NAMALWA (cell line): ENCODE measurements around the gene P2RX6.
"Not testable (repeated sequence)": the region's sequence is repeated elsewhere in the genome, so short reads cannot be mapped to it uniquely, and the experiment has no call there.

Source experiments
- DNase-seq: peaks from one replicate; pipeline ENCODE4 v3.0.0-alpha.2; 2015; ENCODE audit warnings: low spot score

P2RX6 gene

GRCh38 chr22:21052715-21053459 is 37.9 kb downstream of the P2RX6 start:
- no peak for DNase-seq

DNA sequence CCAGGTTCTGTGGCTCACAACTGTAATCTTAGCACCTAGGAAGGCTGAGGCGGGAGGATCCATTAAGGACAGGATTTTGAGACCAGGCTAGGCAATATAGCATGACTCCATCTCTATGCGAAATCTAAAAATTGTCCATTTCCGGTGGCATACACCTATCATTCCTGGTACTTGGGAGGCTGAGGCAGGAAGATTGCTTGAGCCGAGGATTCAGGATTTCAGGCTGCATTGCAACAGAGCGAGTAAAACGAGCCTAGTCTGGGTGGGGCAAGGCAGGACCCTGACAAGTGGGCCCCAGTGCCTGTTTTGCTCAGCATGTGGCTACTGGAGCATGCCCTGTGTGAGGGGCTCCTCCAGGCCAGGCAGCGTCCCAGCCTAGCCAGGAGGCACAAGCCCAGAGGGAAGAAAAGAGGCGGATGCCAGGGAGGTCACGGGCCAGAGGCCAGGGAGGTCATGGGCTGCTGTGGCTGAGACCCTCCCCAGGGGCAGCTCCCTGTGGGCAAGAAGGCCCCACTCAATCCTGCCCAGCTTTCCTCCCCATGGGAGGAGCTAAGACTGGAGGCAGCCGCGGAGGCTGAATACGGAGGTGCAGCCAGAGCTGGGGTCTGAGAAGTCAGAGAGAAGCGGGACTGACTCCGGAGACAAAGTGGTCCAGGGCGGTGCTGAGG is 39.2 kb downstream of the P2RX6 start:
- no peak for DNase-seq

GRCh38 chr22:21054714-21055563 is 40.0 kb downstream of the P2RX6 start:
- no peak for DNase-seq

- DNase-seq, result no peak
Measured at GRCh38 chr22:21055564-21055834, 40.5 kb downstream of the P2RX6 start.

DNA sequence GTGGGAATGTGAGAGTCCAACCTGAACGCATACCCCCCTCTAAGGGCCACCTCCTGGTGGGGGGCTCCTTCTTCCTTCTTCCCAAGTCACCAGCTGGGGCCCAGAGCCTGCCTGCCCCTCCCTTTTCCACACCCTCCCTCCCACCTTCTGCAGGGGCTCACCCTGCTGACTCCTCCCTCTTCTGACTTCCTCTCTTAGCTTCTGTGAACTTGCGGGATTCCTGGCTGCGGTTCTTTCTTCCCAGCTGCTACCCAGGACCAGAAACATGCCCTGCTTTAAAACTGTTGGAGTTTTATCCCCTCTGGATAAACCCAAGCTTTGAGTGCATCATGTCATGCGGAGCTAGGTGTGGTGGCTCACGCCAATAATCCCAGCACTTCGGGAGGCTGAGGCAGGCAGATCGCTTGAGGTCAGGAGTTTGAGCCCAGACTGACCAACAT is 40.9 kb downstream of the P2RX6 start:
- DNase-seq, result no peak

GRCh38 chr22:21060363-21060762 is 45.4 kb downstream of the P2RX6 start:
- DNase-seq, result not testable (repeated sequence)

- DNase-seq, result not testable (repeated sequence)
Measured at GRCh38 chr22:21061660-21062321, 46.8 kb downstream of the P2RX6 start.

DNA sequence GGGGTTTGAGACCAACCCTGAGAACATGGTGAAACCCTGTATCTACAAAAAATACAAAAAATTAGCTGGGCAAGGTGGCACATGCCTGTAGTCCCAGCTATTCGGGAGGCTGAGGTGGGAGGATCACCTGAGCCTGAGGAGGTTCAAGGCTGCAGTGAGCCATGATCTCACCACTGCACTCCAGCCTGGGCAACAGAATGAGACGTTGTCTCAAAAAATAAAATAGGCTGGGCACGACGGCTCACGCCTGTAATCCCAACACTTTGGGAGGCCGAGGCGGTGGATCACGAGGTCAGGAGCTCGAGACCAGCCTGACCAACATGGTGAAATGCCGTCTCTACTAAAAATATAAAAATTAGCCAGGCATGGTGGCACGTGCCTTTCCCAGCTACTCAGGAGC is 49.5 kb downstream of the P2RX6 start:
- not testable (repeated sequence) for DNase-seq

- DNase-seq, result no peak
Measured at GRCh38 chr22:21064917-21065864, 50.2 kb downstream of the P2RX6 start.

DNA sequence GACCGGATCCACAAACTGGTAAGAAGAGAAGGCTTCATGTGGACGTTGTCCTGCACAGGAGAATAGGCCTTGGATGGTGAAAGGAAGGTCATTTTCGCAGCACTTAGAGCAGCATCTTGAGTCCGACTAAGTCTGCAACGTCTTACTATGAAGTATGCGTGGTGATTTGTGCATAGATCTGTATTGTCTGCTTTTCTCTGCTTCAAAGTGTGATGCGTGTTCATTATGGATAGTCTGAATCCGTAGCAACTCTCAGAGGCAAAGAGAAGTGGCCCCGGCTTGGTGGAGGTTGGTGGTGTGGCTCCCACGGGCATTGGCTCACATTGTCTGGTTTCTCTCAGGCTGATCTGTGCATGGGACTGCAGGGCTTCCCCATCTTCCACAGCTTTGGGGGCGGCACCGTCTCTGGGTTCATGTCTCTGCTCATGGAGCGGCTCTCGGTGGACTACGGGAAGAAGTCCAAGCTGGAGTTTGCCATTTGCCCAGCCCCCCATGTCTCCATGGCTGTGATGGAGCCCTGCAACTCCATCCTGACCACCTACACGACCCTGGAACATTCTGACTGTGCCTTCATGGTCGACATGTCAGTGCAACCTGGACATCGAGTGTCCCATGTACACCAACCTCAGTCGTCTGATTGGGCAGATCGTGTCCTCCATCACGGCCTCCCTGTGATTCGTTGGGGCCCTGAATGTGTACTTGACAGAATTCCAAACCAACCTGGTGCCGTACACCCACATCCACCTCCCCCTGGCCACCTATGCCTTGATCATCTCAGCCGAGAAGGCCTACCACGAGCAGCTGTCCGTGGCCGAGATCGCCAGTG is 52.3 kb downstream of the P2RX6 start:
- DNase-seq, result no peak

GRCh38 chr22:21067901-21068680 is 53.1 kb downstream of the P2RX6 start:
- DNase-seq, result no peak

DNA sequence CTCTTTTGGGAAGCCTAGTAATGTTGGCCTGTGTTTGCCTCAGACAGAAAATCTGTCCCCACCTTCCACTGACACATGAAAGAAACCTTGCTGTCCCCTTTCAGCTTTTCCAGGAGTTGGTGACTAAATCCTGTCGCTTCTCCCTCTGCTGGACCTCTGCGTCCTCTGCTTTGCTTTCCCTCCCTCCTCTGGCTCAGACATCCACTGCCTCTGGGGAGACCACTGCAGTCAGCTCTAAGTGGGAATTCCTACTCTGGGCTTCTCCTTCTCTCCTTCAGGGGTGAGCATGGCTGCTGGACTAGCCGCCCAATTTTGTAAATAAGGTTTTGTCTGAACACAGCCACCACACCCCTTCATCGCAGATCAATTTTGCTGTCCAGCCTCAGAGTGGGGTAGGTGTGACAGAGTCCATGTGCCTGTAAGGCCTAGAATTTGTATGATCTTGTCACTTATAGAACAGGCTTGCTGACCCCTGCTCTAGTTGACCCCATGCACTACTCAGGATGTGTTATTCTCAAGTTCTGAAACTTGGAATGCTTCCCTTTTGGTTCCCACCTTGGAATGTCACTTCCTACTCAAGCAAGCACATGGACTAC is 53.8 kb downstream of the P2RX6 start:
- no peak for DNase-seq

- no peak for DNase-seq
Measured at GRCh38 chr22:21069375-21069774, 54.4 kb downstream of the P2RX6 start.

DNA sequence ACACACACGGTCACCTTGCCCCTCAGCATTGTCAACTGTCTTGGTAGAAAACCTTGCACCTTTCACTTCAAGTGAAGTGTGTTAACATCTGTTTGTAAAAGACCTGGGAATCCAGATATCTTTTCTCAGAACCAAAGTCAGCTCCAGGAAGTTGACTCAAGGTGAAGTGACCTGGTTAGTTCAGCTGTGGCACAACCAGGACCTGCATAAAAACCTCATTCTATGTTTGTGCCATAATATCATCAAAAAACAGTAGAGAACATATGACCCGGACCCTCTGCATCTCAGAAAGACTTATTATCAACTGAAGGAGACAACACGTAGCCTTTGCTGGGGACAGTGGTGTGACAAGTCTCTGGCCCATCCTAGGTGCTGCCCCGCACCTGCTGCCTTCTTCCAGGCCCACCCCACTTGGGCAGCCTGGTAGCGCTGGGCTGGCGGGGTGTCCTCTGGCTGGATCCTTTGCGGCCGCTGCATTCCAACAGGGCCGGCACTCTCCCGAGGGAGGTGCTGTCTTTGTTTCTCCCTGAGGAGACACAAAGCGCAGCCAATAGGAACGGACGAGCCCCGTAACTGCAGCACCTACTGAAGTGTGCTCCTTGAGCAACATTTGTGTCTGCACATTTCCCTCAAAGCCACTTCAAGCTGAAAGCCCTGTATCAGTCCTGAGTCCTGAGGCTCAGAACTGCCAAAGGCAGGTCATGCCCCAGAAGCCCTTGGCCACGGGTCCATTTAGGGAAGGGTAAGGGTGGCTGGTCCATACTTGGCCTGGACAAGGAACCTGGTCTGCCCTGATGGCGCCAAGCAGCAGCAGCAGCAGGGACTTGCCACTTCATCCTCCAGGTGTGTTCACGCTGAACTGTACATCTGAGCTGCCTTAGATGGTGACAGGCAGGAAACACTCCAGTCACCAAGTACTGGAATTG is 56.0 kb downstream of the P2RX6 start:
- DNase-seq, result no peak

- DNase-seq, result not testable (repeated sequence)
Measured at GRCh38 chr22:21071796-21072195, 56.8 kb downstream of the P2RX6 start.

- no peak for DNase-seq
Measured at GRCh38 chr22:21073023-21073422, 58.1 kb downstream of the P2RX6 start.

DNA sequence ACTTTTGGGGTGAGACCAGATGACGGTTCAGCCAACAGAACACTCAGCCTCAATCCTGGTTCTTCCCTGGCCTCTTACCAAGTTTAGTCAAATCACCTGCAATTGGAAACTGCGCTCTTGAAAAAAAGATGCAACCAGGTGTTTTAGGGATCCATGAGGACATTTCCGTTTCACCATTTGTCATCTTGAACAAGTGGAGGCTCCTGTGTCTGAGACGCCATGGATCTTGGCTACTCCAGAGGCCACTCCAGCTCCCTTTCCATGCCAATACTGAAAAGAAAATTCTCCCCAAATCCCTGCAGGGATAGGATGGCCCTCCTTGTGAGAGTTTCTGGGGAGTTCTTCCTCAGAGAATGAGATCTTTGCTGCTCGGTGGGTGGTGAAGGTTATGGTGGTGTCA is 58.5 kb downstream of the P2RX6 start:
- DNase-seq, result no peak

DNA sequence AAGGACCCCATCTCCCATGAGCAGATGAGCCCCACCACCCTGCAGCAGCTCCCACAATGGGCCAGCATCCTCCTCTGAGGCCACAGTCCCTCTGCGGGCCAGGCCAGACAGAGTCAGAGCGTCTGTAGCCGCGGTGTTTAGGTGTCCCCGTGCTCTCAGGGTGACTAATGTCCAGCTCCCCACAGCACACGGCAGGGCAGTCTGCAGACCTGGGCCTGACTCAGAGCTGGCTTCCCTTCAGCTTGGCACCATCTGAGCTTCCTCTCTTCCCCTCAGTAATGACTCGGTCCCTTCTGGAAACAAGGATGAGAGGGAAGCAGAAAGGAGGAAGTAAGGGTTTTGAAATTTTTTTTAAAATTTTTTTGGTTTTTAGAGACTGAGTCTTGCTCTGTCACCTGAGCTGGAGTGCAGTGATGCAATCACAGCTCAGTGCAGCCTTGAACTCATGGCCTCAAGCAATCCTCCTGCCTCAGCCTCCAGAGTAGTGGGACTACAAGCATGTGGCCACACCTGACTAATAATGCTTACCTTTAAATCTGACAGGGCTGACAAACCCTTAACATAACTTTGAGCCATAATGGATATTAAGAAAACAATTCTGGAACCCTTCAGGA is 59.2 kb downstream of the P2RX6 start:
- DNase-seq, result no peak
